ENCODE measurements around the gene PUS1.

PUS1 gene

DNA sequence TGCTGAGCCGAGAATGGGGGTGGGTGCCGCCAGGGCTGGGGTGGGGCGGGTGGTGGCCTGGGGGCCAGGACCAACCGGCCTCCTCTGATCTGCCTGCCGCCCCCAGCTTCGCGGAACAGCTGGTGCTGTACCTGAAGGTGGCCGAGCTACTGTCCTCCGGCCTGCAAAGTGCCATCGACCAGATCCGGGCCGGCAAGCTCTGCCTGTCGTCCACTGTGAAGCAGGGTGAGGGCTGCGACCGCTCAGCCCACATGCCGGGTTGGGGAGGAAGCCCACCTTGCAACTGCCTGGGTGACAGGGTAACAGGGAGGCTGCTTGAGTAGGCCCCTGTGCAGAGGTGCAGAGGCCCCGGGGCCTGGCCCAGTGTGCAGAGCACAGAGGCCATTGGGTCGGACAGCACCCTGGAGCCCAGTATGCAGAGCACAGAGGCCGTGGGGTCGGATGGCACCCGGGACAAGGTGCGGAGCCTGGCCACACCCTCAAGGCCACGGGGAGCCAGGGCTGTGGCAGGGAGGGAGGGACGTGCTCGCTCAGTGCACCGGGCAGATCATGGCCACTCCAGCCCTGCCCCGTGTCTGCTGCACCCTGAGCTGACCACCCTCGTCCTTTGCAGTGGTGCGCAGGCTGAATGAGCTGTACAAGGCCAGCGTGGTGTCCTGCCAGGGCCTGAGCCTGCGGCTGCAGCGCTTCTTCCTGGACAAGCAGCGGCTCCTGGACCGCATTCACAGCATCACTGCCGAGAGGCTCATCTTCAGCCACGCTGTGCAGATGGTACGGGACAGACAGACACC, 9.5 kb upstream of the PUS1 start:
- H3K4me1 ChIP-seq (ENCODE audit: control insufficient read depth in 1 of 2, insufficient read depth in 2 of 2, low read length in 2 of 2), result no peaks in the 10 kb centered on the region
- no peak overlapping the region for H3K4me3 ChIP-seq (ENCODE audit: low read depth in 1 of 2, low read length in 2 of 2)
- no peaks in the 10 kb centered on the region for H3K27me3 ChIP-seq (ENCODE audit: low read depth, low read length)
- H3K27ac ChIP-seq (ENCODE audit: low read length), result no peak overlapping the region
- peaks cover 6 to 71% of the 10 kb centered on the region in 2 donors for H3K36me3 ChIP-seq (ENCODE audit: control insufficient read depth in 1 of 2, insufficient read depth in 2 of 2, low read length in 2 of 2)
- H3K9me3 ChIP-seq (ENCODE audit: control insufficient read depth in 1 of 2, low read length in 2 of 2), result no peaks in the 10 kb centered on the region

GRCh38 chr12:131920157-131920508, 8.9 kb upstream of the PUS1 start:
- H3K27ac ChIP-seq (ENCODE audit: low read length), result no peak overlapping the region
- peaks cover 3 to 66% of the 10 kb centered on the region in 2 donors for H3K36me3 ChIP-seq (ENCODE audit: control insufficient read depth in 1 of 2, insufficient read depth in 2 of 2, low read length in 2 of 2)
- H3K9me3 ChIP-seq (ENCODE audit: control insufficient read depth in 1 of 2, low read length in 2 of 2), result no peaks in the 10 kb centered on the region
- no peaks in the 10 kb centered on the region for H3K27me3 ChIP-seq (ENCODE audit: low read depth, low read length)
- no peaks in the 10 kb centered on the region for H3K4me1 ChIP-seq (ENCODE audit: control insufficient read depth in 1 of 2, insufficient read depth in 2 of 2, low read length in 2 of 2)
- H3K4me3 ChIP-seq (ENCODE audit: low read depth in 1 of 2, low read length in 2 of 2), result no peak overlapping the region

DNA sequence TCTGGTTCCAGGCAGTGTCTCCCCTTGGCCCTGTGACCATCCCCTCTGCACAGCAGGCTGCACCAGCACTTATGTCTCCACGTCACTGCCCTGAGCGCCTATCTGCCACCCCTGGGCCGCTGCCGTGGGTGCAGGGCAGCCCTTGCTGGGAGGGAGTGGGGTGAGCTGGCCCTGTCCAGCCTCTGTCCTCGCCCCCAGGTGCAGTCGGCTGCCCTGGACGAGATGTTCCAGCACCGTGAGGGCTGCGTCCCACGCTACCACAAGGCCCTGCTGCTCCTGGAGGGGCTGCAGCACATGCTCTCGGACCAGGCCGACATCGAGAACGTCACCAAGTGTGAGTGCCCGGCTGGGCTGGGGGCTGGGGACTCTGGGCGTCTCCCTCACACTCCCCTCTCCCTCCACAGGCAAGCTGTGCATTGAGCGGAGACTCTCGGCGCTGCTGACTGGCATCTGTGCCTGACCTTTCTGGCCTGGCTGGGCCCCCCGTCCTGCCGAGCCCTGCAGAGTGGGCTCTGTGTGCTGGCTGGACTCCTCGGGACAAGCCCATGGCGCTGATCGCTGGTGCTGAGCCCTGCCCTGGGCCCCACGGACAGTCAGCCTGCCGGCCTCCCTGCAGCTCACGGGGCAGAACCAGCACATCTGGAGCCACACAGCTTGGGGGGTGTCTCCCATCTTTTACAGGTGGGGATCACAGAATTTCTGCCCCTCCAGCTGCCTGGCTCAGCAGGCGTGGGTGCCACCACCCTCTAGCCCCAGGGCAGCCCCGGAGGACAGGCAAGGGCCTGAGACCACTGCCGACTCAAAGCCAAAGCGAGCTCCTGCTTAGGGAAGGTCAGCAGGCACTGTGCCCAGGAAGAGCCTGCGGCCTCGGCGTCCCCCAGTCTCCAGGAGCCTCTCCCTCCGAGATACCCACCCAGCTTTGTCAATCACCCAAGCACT, 7.9 kb upstream of the PUS1 start:
- Histone ChIP-seq H3K4me1 (ENCODE audit: control insufficient read depth in 1 of 2, insufficient read depth in 2 of 2, low read length in 2 of 2) (no peaks in the 10 kb centered on the region), H3K27me3 (ENCODE audit: low read depth, low read length) (no peaks in the 10 kb centered on the region), H3K4me3 (ENCODE audit: low read depth in 1 of 2, low read length in 2 of 2) (no peak overlapping the region), H3K27ac (ENCODE audit: low read length) (no peak overlapping the region), H3K36me3 (ENCODE audit: control insufficient read depth in 1 of 2, insufficient read depth in 2 of 2, low read length in 2 of 2) (peaks cover 3 to 55% of the 10 kb centered on the region in 2 donors), H3K9me3 (ENCODE audit: control insufficient read depth in 1 of 2, low read length in 2 of 2) (no peaks in the 10 kb centered on the region)

DNA sequence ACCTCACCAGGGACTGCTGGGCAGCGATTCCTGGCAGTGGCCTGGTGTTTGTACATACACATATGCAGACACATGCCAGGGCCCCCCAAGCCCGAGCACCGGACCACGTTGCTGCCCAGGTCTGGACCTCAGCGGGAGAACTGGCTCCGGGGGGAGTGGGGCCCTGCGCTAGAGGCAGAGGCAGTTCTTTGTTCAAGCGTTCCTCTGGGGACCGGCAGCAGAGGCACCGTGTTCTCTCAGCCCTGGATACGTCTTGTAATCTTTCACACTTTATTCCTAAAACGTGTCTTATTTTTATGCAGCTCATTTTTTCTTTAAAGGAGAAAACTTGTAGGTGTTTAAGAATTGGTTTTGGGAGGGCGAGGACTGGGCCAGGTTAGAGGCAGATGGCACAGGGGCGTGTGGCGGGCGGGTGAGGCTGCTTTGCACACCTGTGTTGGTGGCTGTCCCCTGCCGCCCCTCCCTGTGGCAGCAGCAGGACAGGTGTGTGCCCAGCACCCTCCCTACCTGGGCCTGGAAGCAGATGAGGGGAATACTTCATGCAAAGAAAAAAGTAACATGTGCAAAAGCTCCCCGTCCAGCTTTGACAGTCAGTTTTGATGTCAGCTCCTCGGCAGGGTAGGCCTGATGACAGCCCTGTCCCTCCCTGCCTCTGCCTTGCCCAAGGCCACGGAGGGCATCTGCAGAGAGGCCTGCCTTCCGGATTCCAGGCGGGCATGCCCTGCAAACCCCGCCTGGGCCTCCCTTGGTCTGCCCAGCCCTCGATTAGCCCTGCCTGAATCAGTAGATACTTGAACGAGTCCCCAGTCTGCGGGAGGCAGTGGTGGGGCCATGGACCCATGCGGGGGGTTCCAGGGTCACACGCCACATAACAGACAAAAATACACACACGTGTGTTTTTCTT, 7.0 kb upstream of the PUS1 start:
- Histone ChIP-seq H3K27ac (ENCODE audit: low read length) (no peak overlapping the region), H3K4me1 (ENCODE audit: control insufficient read depth in 1 of 2, insufficient read depth in 2 of 2, low read length in 2 of 2) (no peaks in the 10 kb centered on the region), H3K27me3 (ENCODE audit: low read depth, low read length) (no peaks in the 10 kb centered on the region), H3K9me3 (ENCODE audit: control insufficient read depth in 1 of 2, low read length in 2 of 2) (no peaks in the 10 kb centered on the region), H3K36me3 (ENCODE audit: control insufficient read depth in 1 of 2, insufficient read depth in 2 of 2, low read length in 2 of 2) (peaks cover 0 to 49% of the 10 kb centered on the region in 2 donors), H3K4me3 (ENCODE audit: low read depth in 1 of 2, low read length in 2 of 2) (no peak overlapping the region)

GRCh38 chr12:131922772-131923171, 6.3 kb upstream of the PUS1 start:
- Histone ChIP-seq H3K36me3 (ENCODE audit: control insufficient read depth in 1 of 2, insufficient read depth in 2 of 2, low read length in 2 of 2) (peaks cover 0 to 42% of the 10 kb centered on the region in 2 donors), H3K4me1 (ENCODE audit: control insufficient read depth in 1 of 2, insufficient read depth in 2 of 2, low read length in 2 of 2) (no peaks in the 10 kb centered on the region), H3K27ac (ENCODE audit: low read length) (no peak overlapping the region), H3K27me3 (ENCODE audit: low read depth, low read length) (no peaks in the 10 kb centered on the region), H3K4me3 (ENCODE audit: low read depth in 1 of 2, low read length in 2 of 2) (no peak overlapping the region), H3K9me3 (ENCODE audit: control insufficient read depth in 1 of 2, low read length in 2 of 2) (no peaks in the 10 kb centered on the region)

DNA sequence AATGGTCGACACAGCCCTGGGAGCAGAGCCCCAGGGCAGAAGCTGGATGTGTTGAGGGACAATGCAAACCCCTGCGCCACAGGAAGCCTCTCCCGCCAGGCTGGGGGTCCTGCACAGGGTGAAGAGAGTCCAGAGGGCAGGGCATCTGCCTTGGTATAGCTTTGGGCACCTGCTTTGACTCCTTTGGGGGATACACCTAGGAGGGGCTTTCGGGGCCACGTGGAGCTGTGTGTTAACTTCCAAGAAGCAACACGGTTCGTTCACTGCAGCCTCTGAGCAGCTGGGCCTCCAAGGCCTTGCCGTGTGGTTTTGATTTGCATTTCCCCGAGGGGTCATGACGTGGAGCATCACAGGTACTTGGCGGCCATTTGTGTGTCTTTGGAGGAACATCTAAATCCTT, 5.8 kb upstream of the PUS1 start:
- Histone ChIP-seq H3K36me3 (ENCODE audit: control insufficient read depth in 1 of 2, insufficient read depth in 2 of 2, low read length in 2 of 2) (peaks cover 0 to 37% of the 10 kb centered on the region in 2 donors), H3K4me3 (ENCODE audit: low read depth in 1 of 2, low read length in 2 of 2) (no peak overlapping the region), H3K9me3 (ENCODE audit: control insufficient read depth in 1 of 2, low read length in 2 of 2) (no peaks in the 10 kb centered on the region), H3K27ac (ENCODE audit: low read length) (no peak overlapping the region), H3K4me1 (ENCODE audit: control insufficient read depth in 1 of 2, insufficient read depth in 2 of 2, low read length in 2 of 2) (no peaks in the 10 kb centered on the region), H3K27me3 (ENCODE audit: low read depth, low read length) (no peaks in the 10 kb centered on the region)

DNA sequence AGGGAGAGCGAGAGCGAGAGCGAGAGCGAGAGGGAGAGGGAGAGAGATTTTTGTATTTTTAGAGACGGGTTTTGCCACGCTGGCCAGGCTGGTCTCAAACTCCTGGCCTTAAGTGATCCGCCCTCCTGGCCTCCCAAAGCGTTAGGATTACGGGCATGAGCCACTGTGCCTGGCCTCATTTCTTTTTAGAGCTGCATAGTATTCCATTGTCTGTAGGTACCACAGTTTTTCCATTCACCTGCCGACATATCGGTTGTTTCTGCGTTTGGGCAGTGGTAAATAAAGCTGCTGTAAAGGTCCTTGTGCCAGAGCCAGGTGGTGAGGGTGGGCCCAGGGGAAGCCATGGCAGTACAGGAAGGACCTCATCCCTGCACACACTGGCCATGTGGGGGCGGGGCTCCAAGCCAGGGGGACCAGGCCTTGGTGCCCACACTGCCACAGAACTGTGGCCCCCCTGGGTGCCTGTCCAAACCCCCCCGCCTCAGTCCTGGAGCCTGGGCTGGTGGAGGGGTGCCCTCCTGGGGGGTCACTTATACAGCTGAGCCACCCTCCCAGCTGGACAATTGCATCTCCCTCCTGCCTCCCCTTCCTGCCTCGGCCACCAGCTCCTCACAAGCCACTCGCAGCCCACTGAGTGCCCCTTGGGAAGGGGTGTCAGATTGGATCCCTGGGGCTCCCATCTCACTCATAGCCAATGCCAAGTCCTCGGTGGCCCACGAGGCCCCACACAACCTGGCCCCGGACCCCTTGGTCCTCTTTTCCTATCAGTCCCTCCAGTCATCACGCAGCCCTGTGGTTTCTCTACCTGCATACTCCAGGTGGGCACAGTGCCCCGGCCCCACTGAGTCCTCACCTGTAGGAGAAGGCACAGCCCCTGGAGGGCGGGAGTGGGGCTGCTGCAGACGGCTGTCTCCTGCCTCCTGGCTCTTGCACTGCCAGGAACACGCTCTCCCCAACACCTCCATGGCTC, 1.7 kb upstream of the PUS1 start:
- Histone ChIP-seq H3K36me3 (ENCODE audit: control insufficient read depth in 1 of 2, insufficient read depth in 2 of 2, low read length in 2 of 2) (peaks cover 6 to 7% of the 10 kb centered on the region in 2 donors), H3K4me1 (ENCODE audit: control insufficient read depth in 1 of 2, insufficient read depth in 2 of 2, low read length in 2 of 2) (peaks cover 0 to 10% of the 10 kb centered on the region in 2 donors), H3K4me3 (ENCODE audit: low read depth in 1 of 2, low read length in 2 of 2) (no peak overlapping the region), H3K27me3 (ENCODE audit: low read depth, low read length) (no peaks in the 10 kb centered on the region), H3K27ac (ENCODE audit: low read length) (no peak overlapping the region), H3K9me3 (ENCODE audit: control insufficient read depth in 1 of 2, low read length in 2 of 2) (no peaks in the 10 kb centered on the region)

GRCh38 chr12:131928080-131928710, 881 bp upstream of the PUS1 start:
- H3K36me3 ChIP-seq (ENCODE audit: control insufficient read depth in 1 of 2, insufficient read depth in 2 of 2, low read length in 2 of 2), result peaks cover 12 to 14% of the 10 kb centered on the region in 2 donors
- H3K27me3 ChIP-seq (ENCODE audit: low read depth, low read length), result no peaks in the 10 kb centered on the region
- peak overlapping the region; percentile 37 to 90 for H3K4me3 ChIP-seq (ENCODE audit: low read depth in 1 of 2, low read length in 2 of 2)
- no peak overlapping the region for H3K27ac ChIP-seq (ENCODE audit: low read length)
- peaks cover 0 to 10% of the 10 kb centered on the region in 2 donors for H3K4me1 ChIP-seq (ENCODE audit: control insufficient read depth in 1 of 2, insufficient read depth in 2 of 2, low read length in 2 of 2)
- H3K9me3 ChIP-seq (ENCODE audit: control insufficient read depth in 1 of 2, low read length in 2 of 2), result no peaks in the 10 kb centered on the region

- Histone ChIP-seq H3K36me3 (ENCODE audit: control insufficient read depth in 1 of 2, insufficient read depth in 2 of 2, low read length in 2 of 2) (peaks cover 18 to 28% of the 10 kb centered on the region in 2 donors), H3K27me3 (ENCODE audit: low read depth, low read length) (no peaks in the 10 kb centered on the region), H3K4me1 (ENCODE audit: control insufficient read depth in 1 of 2, insufficient read depth in 2 of 2, low read length in 2 of 2) (peaks cover 0 to 10% of the 10 kb centered on the region in 2 donors), H3K27ac (ENCODE audit: low read length) (no peak overlapping the region), H3K9me3 (ENCODE audit: control insufficient read depth in 1 of 2, low read length in 2 of 2) (no peaks in the 10 kb centered on the region), H3K4me3 (ENCODE audit: low read depth in 1 of 2, low read length in 2 of 2) (peak overlapping the region; percentile 69 to 90)
These were observed 743 bp downstream of the PUS1 start for GRCh38 chr12:131929581-131930456.

All from muscle layer of duodenum (tissue), 2 donors.